Vagina (tissue), 2 donors: ENCODE data around the gene ETV4. TPM values are rescaled to one million over a fixed set of nuclear protein-coding genes. Genes with fewer than 3 reads are reported as not detected.

Experiments
- DNase-seq, 2 donors: peaks; one replicate each; pipeline ENCODE4 v3.0.0-alpha.2; 2017; ENCODE audit errors: extremely low spot score in 2 of 2
- H3K27ac ChIP-seq: fragments of 200-600 bp; sonication (generic); one replicate; pipeline ENCODE4 v1.5.1; 2019
- H3K27me3 ChIP-seq: fragments of 200-600 bp; sonication (generic); one replicate; pipeline ENCODE4 v1.5.1; 2019
- H3K36me3 ChIP-seq, 2 donors: fragments of 200-600 bp; sonication (generic); one replicate each; pipeline ENCODE4 v1.5.1; 2017 to 2019
- H3K4me1 ChIP-seq: fragments of 200-600 bp; sonication (generic); one replicate; pipeline ENCODE4 v1.5.1; 2019
- H3K4me3 ChIP-seq, 2 donors: fragments of 200-600 bp; sonication (generic); 1 replicate in 1 of 2; 2 replicates in 1 of 2; pipeline ENCODE4 v1.5.1; 2016 to 2019
- H3K9me3 ChIP-seq: fragments of 200-600 bp; sonication (generic); one replicate; pipeline ENCODE4 v1.5.1; 2019
- CTCF ChIP-seq, 3 experiments: fragments of 450-650 bp in 2 of 3; fragments of 200-600 bp in 1 of 3; sonication (generic) in 1 of 3; IDR thresholded peaks; one replicate each; pipeline ENCODE4 v1.5.1; 2017 to 2019; ENCODE audit warnings: antibody characterized with exemption in 3 of 3, mild to moderate bottlenecking in 2 of 3, moderate library complexity in 2 of 3
- POLR2A ChIP-seq, 2 donors: fragments of 450-650 bp; IDR thresholded peaks; one replicate each; pipeline ENCODE4 v1.6.1; 2017; ENCODE audit warnings: antibody characterized with exemption in 2 of 2, mild to moderate bottlenecking in 2 of 2, moderate library complexity in 2 of 2
- POLR2AphosphoS5 ChIP-seq, 2 donors: sonication (generic); formaldehyde crosslinking; IDR thresholded peaks; one replicate each; pipeline ENCODE4 v1.9.0; 2017; ENCODE audit warnings: antibody characterized with exemption in 2 of 2, mild to moderate bottlenecking in 2 of 2, low read depth in 1 of 2; ENCODE audit not compliant: insufficient read depth in 1 of 2
- intact Hi-C: fragments of 100-400 bp; cut with DNase I; formaldehyde crosslinking; loops from one replicate; pipeline ENCODE4 v1.15.1; 2023
- total RNA-seq: library from RNA; depleted of rRNA; stranded (reverse); fragments of >200 nt; gene quantifications from one replicate; pipeline ENCODE4 v1.2.3, GENCODE V29; 2016

Gene ETV4
- total RNA-seq, 1 donor from 2014 or later: 5.4 TPM

DNA sequence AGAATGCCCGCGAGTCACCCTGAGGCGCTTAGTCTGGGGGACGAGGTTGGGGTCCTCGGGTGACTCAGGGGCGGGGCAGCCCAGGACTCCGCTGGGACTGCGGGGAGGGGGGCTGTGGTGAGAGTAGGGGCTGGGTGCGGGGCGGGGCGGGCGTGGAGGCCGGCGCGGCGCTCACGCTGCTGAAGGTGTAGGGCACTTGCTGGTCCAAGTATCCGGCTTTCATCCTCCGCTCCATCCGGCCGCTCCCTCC is 832 bp downstream of the ETV4 start:
- Histone ChIP-seq H3K4me3 (peak overlapping the region; percentile 47 to 57), H3K4me1 (peaks cover 32% of the 10 kb centered on the region), H3K27ac (no peak overlapping the region), H3K9me3 (no peaks in the 10 kb centered on the region), H3K27me3 (no peaks in the 10 kb centered on the region), H3K36me3 (no peaks in the 10 kb centered on the region)
- intact Hi-C loops: no loop called here
- TF ChIP-seq POLR2AphosphoS5 (IDR thresholded peaks at IDR 0.05; ENCODE audit: insufficient read depth in 1 of 2, low read depth in 1 of 2) (no peak), CTCF (IDR thresholded peaks at IDR 0.05) (no peak), POLR2A (IDR thresholded peaks at IDR 0.05) (no peak)
- no peak for DNase-seq

DNA sequence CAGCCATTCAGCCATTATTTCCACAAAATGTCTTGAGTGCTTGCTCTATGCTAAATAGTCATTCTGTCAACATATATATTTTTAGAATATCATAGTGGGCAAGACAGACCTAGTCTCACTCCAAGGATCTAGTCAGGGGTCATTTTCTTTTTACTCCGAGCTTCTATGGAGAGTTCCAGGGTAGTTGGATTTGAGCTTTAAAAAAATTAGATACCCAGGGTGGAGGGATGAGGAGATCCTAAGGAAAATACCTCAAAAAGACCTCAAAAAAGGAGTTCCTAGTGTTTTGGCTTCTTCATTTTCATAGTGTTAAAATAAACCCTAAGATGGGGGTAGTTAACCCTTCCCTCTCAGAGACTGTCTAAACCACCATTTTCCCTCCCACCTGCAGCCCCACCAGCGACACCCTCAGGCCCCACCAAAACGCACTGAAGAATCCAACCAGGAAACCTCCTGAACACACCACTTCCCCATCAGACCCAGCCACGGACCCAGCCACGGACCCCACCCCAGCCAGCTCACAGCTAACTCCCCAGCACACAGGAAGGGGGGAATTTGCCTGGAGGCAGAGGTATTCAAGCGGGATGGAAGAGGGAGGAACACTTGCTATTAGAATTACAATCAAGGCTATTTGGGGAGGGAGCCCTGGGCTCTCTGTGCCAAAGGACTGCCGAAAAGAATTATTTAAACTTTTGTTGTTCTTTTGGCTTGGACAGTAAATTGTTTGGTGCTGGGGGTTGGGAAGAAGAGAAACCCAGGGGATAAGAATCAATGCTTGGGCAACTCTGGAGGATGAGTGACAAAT is 2.2 kb downstream of the ETV4 start:
- H3K9me3 ChIP-seq: no peaks in the 10 kb centered on the region
- no peaks in the 10 kb centered on the region for H3K27me3 ChIP-seq
- DNase-seq: no peak
- no peak overlapping the region for H3K27ac ChIP-seq
- intact Hi-C loops: no loop called here
- no peak overlapping the region for H3K4me3 ChIP-seq
- no peak for TF ChIP-seq CTCF (IDR thresholded peaks at IDR 0.05)
- no peak for TF ChIP-seq POLR2AphosphoS5 (IDR thresholded peaks at IDR 0.05; ENCODE audit: insufficient read depth in 1 of 2, low read depth in 1 of 2)
- TF ChIP-seq POLR2A (IDR thresholded peaks at IDR 0.05): no peak
- H3K36me3 ChIP-seq: no peaks in the 10 kb centered on the region
- H3K4me1 ChIP-seq: peaks cover 32% of the 10 kb centered on the region

- Histone ChIP-seq H3K27ac (no peak overlapping the region), H3K4me1 (peaks cover 32% of the 10 kb centered on the region), H3K27me3 (no peaks in the 10 kb centered on the region), H3K9me3 (no peaks in the 10 kb centered on the region), H3K36me3 (no peaks in the 10 kb centered on the region), H3K4me3 (no peak overlapping the region)
- intact Hi-C loops: no loop called here
- DNase-seq: no peak
- no peak for TF ChIP-seq POLR2A (IDR thresholded peaks at IDR 0.05)
- TF ChIP-seq POLR2AphosphoS5 (IDR thresholded peaks at IDR 0.05; ENCODE audit: insufficient read depth in 1 of 2, low read depth in 1 of 2): no peak
- no peak for TF ChIP-seq CTCF (IDR thresholded peaks at IDR 0.05)
These were observed 2.8 kb downstream of the ETV4 start for GRCh38 chr17:43543300-43543699.

DNA sequence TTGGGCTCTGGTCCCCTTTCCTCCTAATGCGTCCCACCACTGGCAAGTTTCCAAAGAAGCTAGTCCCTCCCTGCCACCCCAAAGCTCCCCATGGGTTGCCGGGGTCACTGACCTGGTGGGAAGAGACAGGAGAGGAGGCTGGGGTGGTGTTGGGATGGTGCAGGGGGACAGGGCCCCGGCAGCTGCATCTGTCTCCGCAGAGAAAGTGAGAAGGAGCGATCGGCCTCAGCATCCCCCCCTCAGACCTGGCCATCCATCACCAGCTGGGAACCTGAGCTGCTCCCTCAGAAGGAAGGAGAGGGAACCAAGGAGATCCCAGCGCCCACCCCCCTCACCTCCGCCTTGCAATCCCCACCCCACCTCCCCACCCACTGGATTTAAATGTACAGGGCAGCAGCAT is 3.3 kb downstream of the ETV4 start:
- Histone ChIP-seq H3K4me1 (peaks cover 32% of the 10 kb centered on the region), H3K4me3 (no peak overlapping the region), H3K27me3 (no peaks in the 10 kb centered on the region), H3K9me3 (no peaks in the 10 kb centered on the region), H3K27ac (no peak overlapping the region), H3K36me3 (no peaks in the 10 kb centered on the region)
- no peak for DNase-seq
- intact Hi-C loops: no loop called here
- no peak for TF ChIP-seq POLR2AphosphoS5 (IDR thresholded peaks at IDR 0.05; ENCODE audit: insufficient read depth in 1 of 2, low read depth in 1 of 2)
- no peak for TF ChIP-seq POLR2A (IDR thresholded peaks at IDR 0.05)

DNA sequence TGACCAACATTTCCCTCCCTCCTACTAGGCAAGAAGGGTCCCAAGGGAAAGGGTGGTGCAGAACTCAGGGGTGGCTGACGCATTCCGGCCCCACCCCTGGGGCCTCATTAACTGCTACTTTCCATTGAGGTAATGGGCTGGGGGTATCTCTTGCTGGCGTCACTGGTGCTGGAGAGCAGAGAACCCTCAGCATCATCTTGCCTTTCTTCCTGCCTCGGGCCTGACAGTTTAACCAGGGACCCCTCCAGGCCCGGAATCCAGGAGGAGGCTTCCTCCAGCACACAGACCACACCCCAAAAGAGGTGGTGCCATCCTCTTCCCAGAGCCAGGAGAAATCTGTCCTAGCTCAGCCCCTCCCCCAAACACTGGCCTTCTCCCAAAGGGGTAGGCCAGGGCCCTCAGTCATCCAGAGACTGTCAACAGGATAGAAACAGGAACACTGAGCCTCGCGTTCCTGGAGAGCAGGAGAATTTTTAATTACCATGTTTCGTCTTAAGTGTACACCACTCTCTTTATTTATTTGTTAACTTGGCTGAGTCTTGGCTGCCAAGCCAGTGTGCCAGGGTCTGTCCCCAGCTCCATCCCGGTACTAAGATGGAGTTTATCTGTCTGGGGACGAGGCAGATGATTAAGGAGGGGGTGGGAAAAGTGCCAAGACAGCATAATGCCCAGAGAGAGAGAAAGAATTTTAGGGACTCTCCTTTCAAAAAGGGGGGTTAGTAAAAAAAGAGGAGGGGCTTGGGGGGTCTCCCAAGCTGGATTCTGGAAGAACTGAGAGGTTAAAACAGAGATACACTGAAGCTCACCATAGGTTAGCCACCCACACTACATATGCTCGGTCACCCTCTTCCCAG is 5.1 kb downstream of the ETV4 start:
- H3K4me1 ChIP-seq: peaks cover 26% of the 10 kb centered on the region
- no peak for DNase-seq
- no peaks in the 10 kb centered on the region for H3K36me3 ChIP-seq
- TF ChIP-seq POLR2AphosphoS5 (IDR thresholded peaks at IDR 0.05; ENCODE audit: insufficient read depth in 1 of 2, low read depth in 1 of 2): no peak
- TF ChIP-seq POLR2A (IDR thresholded peaks at IDR 0.05): no peak
- no peak for TF ChIP-seq CTCF (IDR thresholded peaks at IDR 0.05)
- H3K4me3 ChIP-seq: no peak overlapping the region
- H3K27ac ChIP-seq: no peak overlapping the region
- intact Hi-C loops: no loop called here
- no peaks in the 10 kb centered on the region for H3K27me3 ChIP-seq
- no peaks in the 10 kb centered on the region for H3K9me3 ChIP-seq
